Activated T-helper 1 cell treated with anti-CD3 and anti-CD28 coated beads, Interleukin-12 subunit alpha, Interleukin-12 subunit beta, Interleukin-2, Interleukin-4 antibody, amounts not matched to agents 30 ng/mL and 10 ng/mL and 1 ng/mL, durations not matched to agents 14 hours and 24 hours and 36 hours (primary cell): Measurements from ENCODE around the gene FADS3. TPM values are rescaled to one million over a fixed set of nuclear protein-coding genes. Genes with fewer than 3 reads are reported as not detected.

Experiments used
- DNase-seq: peaks from one replicate; pipeline ENCODE4 v3.0.0; 2021; ENCODE audit warnings: low spot score
- H3K27ac Mint-ChIP-seq: one replicate; pipeline ENCODE4 v1.8.0; 2021; ENCODE audit warnings: mild to moderate bottlenecking, mixed read lengths
- H3K27me3 Mint-ChIP-seq: one replicate; pipeline ENCODE4 v1.8.0; 2022; ENCODE audit warnings: mild to moderate bottlenecking, moderate library complexity, mixed read lengths; ENCODE audit not compliant: insufficient read depth
- H3K36me3 Mint-ChIP-seq: one replicate; pipeline ENCODE4 v1.8.0; 2021; ENCODE audit warnings: low read depth, mixed read lengths
- H3K4me1 Mint-ChIP-seq: one replicate; pipeline ENCODE4 v1.8.0; 2021; ENCODE audit warnings: low read depth, mixed read lengths
- H3K4me3 Mint-ChIP-seq: one replicate; pipeline ENCODE4 v1.8.0; 2021; ENCODE audit warnings: mild to moderate bottlenecking, moderate library complexity, mixed read lengths
- H3K9me3 Mint-ChIP-seq: one replicate; pipeline ENCODE4 v1.8.0; 2021; ENCODE audit warnings: mixed read lengths
- intact Hi-C: fragments of 100-400 bp; cut with micrococcal nuclease; formaldehyde crosslinking; loops from one replicate; pipeline ENCODE4 v1.15.1; 2024
- total RNA-seq: library from RNA; stranded (reverse); gene quantifications from 2 replicates; pipeline ENCODE4 v1.2.3, GENCODE V29; 2022

FADS3 gene
- total RNA-seq, 1 donor from 2014 or later, result 14.2 TPM

- H3K9me3 Mint-ChIP-seq, result no peaks in the 10 kb centered on the region
- no peaks in the 10 kb centered on the region for H3K4me1 Mint-ChIP-seq
- DNase-seq, result no peak
- no peaks in the 10 kb centered on the region for H3K27me3 Mint-ChIP-seq
- H3K4me3 Mint-ChIP-seq, result no peak overlapping the region
- H3K36me3 Mint-ChIP-seq, result peaks cover 26% of the 10 kb centered on the region
- H3K27ac Mint-ChIP-seq, result no peak overlapping the region
- intact Hi-C loops, result no loop called here
Measured at GRCh38 chr11:61864814-61865775, 26.2 kb downstream of the FADS3 start.

- intact Hi-C loops, result no loop called here
- no peak overlapping the region for H3K27ac Mint-ChIP-seq
Measured at GRCh38 chr11:61863548-61864081, 27.7 kb downstream of the FADS3 start.

GRCh38 chr11:61862714-61863547 is 28.4 kb downstream of the FADS3 start:
- Mint-ChIP-seq H3K9me3 (no peaks in the 10 kb centered on the region), H3K27me3 (no peaks in the 10 kb centered on the region), H3K4me1 (no peaks in the 10 kb centered on the region), H3K27ac (no peak overlapping the region), H3K36me3 (peaks cover 39% of the 10 kb centered on the region), H3K4me3 (no peak overlapping the region)
- no peak for DNase-seq
- intact Hi-C loops, result no loop called here

More at GRCh38 chr11:61863548-61864081, 27.7 kb downstream of the FADS3 start:
- Mint-ChIP-seq H3K4me3 (no peak overlapping the region), H3K36me3 (peaks cover 39% of the 10 kb centered on the region), H3K9me3 (no peaks in the 10 kb centered on the region), H3K27me3 (no peaks in the 10 kb centered on the region), H3K4me1 (no peaks in the 10 kb centered on the region)
- no peak for DNase-seq

GRCh38 chr11:61861634-61862033 is 29.7 kb downstream of the FADS3 start:
- no peaks in the 10 kb centered on the region for H3K9me3 Mint-ChIP-seq
- no peaks in the 10 kb centered on the region for H3K4me1 Mint-ChIP-seq
- H3K27ac Mint-ChIP-seq, result peak overlapping the region; percentile 40
- intact Hi-C loops, result no loop called here
- peaks cover 39% of the 10 kb centered on the region for H3K36me3 Mint-ChIP-seq
- no peak for DNase-seq
- no peak overlapping the region for H3K4me3 Mint-ChIP-seq
- H3K27me3 Mint-ChIP-seq, result no peaks in the 10 kb centered on the region

- intact Hi-C loops, result no loop called here
- Mint-ChIP-seq H3K27ac (no peak overlapping the region), H3K9me3 (no peaks in the 10 kb centered on the region), H3K4me3 (no peak overlapping the region), H3K4me1 (no peaks in the 10 kb centered on the region), H3K36me3 (peaks cover 35% of the 10 kb centered on the region), H3K27me3 (no peaks in the 10 kb centered on the region)
- DNase-seq, result no peak
Measured at GRCh38 chr11:61860054-61860903, 31.1 kb downstream of the FADS3 start.

GRCh38 chr11:61855939-61856680 is 35.2 kb downstream of the FADS3 start:
- H3K36me3 Mint-ChIP-seq, result peaks cover 27% of the 10 kb centered on the region
- H3K4me1 Mint-ChIP-seq, result no peaks in the 10 kb centered on the region
- intact Hi-C loops, result no loop called here
- DNase-seq, result no peak
- no peaks in the 10 kb centered on the region for H3K27me3 Mint-ChIP-seq
- no peak overlapping the region for H3K4me3 Mint-ChIP-seq
- H3K27ac Mint-ChIP-seq, result no peak overlapping the region
- H3K9me3 Mint-ChIP-seq, result no peaks in the 10 kb centered on the region

- Mint-ChIP-seq H3K27me3 (no peaks in the 10 kb centered on the region), H3K4me1 (no peaks in the 10 kb centered on the region), H3K36me3 (peaks cover 31% of the 10 kb centered on the region), H3K4me3 (no peak overlapping the region), H3K27ac (no peak overlapping the region), H3K9me3 (no peaks in the 10 kb centered on the region)
- intact Hi-C loops, result no loop called here
- DNase-seq, result no peak
Measured at GRCh38 chr11:61854966-61855714, 36.2 kb downstream of the FADS3 start.

- DNase-seq, result no peak
- Mint-ChIP-seq H3K27ac (no peak overlapping the region), H3K4me1 (no peaks in the 10 kb centered on the region), H3K9me3 (no peaks in the 10 kb centered on the region), H3K36me3 (peaks cover 26% of the 10 kb centered on the region), H3K4me3 (no peak overlapping the region), H3K27me3 (no peaks in the 10 kb centered on the region)
- intact Hi-C loops, result no loop called here
Measured at GRCh38 chr11:61854206-61854895, 37.0 kb downstream of the FADS3 start.

GRCh38 chr11:61853698-61854169 is 37.6 kb downstream of the FADS3 start:
- Mint-ChIP-seq H3K4me3 (no peak overlapping the region), H3K4me1 (no peaks in the 10 kb centered on the region), H3K27ac (no peak overlapping the region), H3K27me3 (no peaks in the 10 kb centered on the region), H3K9me3 (no peaks in the 10 kb centered on the region), H3K36me3 (peaks cover 21% of the 10 kb centered on the region)
- DNase-seq, result no peak
- intact Hi-C loops, result no loop called here

GRCh38 chr11:61851900-61852295 is 39.4 kb downstream of the FADS3 start:
- Mint-ChIP-seq H3K9me3 (no peaks in the 10 kb centered on the region), H3K27ac (no peak overlapping the region), H3K36me3 (peaks cover 38% of the 10 kb centered on the region), H3K4me3 (no peak overlapping the region), H3K27me3 (no peaks in the 10 kb centered on the region), H3K4me1 (peaks cover 3% of the 10 kb centered on the region)
- intact Hi-C loops, result no loop called here
- no peak for DNase-seq
